HepG2 (cell line): ENCODE results near the gene HSDL1. TPM values are rescaled to one million over a fixed set of nuclear protein-coding genes. Genes with fewer than 3 reads are reported as not detected.
A peak's percentile ranks its signal among the peaks of the same experiment; 100 is the strongest.

Experiments used
- AGO2 ChIP-seq: fragments of 200-400 bp; formaldehyde crosslinking; optimal IDR thresholded peaks from 2 replicates; pipeline ENCODE3; 2017; ENCODE audit warnings: mild to moderate bottlenecking, low read depth, low read length, moderate library complexity
- CERS6 ChIP-seq: sonication (generic); formaldehyde crosslinking; IDR thresholded peaks from 2 replicates; pipeline ENCODE4 v1.5.0; 2020; ENCODE audit warnings: missing genetic modification reagents
- CREM ChIP-seq, 2 experiments: sonication (generic) in 1 of 2; formaldehyde crosslinking in 1 of 2; IDR thresholded peaks; 2 replicates each; pipeline versions ENCODE4 v1.4.0 to v1.6.1; 2016 to 2020; ENCODE audit warnings: antibody characterized with exemption in 1 of 2, mild to moderate bottlenecking in 1 of 2, missing genetic modification reagents in 1 of 2
- GABPB1 ChIP-seq: IDR thresholded peaks from 2 replicates; pipeline ENCODE4 v1.6.1; 2016; ENCODE audit warnings: mild to moderate bottlenecking, missing genetic modification reagents, moderate library complexity, missing compliant biosample characterization
- HIVEP1 ChIP-seq: sonication (generic); formaldehyde crosslinking; IDR thresholded peaks from 2 replicates; pipeline ENCODE4 v1.4.0; 2020; ENCODE audit warnings: mild to moderate bottlenecking, missing genetic modification reagents
- HNF4A ChIP-seq: sonication (generic); formaldehyde crosslinking; IDR thresholded peaks from 2 replicates; pipeline ENCODE4 v1.4.0; 2020; ENCODE audit warnings: missing genetic modification reagents
- IRF2 ChIP-seq: IDR thresholded peaks from 2 replicates; pipeline ENCODE4 v1.6.1; 2018; ENCODE audit warnings: missing genetic modification reagents, missing compliant biosample characterization
- ISX ChIP-seq: sonication (generic); formaldehyde crosslinking; conservative IDR thresholded peaks from 2 replicates; pipeline ENCODE4 v1.5.0; 2020; ENCODE audit warnings: missing genetic modification reagents
- KLF16 ChIP-seq, 2 experiments: sonication (generic) in 1 of 2; formaldehyde crosslinking in 1 of 2; IDR thresholded peaks; 2 replicates each; pipeline versions ENCODE4 v1.6.1 to v1.8.0; 2016 to 2023; ENCODE audit warnings: missing genetic modification reagents in 2 of 2, missing compliant biosample characterization in 1 of 2
- NCOA2 ChIP-seq: sonication (generic); formaldehyde crosslinking; IDR thresholded peaks from 2 replicates; pipeline ENCODE4 v1.8.0; 2022; ENCODE audit warnings: inconsistent platforms
- RXRA ChIP-seq: sonication (generic); formaldehyde crosslinking; IDR thresholded peaks from 2 replicates; pipeline ENCODE4 v1.5.1; 2020; ENCODE audit warnings: missing genetic modification reagents
- SNAPC4 ChIP-seq: sonication (generic); formaldehyde crosslinking; IDR thresholded peaks from 2 replicates; pipeline ENCODE4 v1.4.0; 2020; ENCODE audit warnings: mild to moderate bottlenecking, missing genetic modification reagents
- STAT5B ChIP-seq: sonication (generic); formaldehyde crosslinking; IDR thresholded peaks from 2 replicates; pipeline ENCODE4 v1.4.0; 2020; ENCODE audit warnings: missing genetic modification reagents
- TSC22D2 ChIP-seq: sonication (generic); formaldehyde crosslinking; IDR thresholded peaks from 2 replicates; pipeline ENCODE4 v1.5.1; 2020; ENCODE audit warnings: missing genetic modification reagents, mild to moderate bottlenecking, borderline replicate concordance
- YY1 ChIP-seq: IDR thresholded peaks from 2 replicates; pipeline ENCODE4 v1.6.1; 2011; ENCODE audit warnings: low read length, low read depth, moderate library complexity, mild to moderate bottlenecking; ENCODE audit not compliant: insufficient read depth, insufficient replicate concordance
- ZNF430 ChIP-seq: sonication (generic); formaldehyde crosslinking; IDR thresholded peaks from 2 replicates; pipeline ENCODE4 v1.9.0; 2021; ENCODE audit warnings: mild to moderate bottlenecking, missing genetic modification reagents
- ZNF614 ChIP-seq: IDR thresholded peaks from 2 replicates; pipeline ENCODE4 v1.6.1; 2018; ENCODE audit warnings: missing biosample characterization, missing genetic modification reagents, inconsistent platforms, borderline replicate concordance
- ZNF670 ChIP-seq: sonication (generic); formaldehyde crosslinking; IDR thresholded peaks from 2 replicates; pipeline ENCODE4 v1.8.0; 2022; ENCODE audit warnings: mild to moderate bottlenecking, missing genetic modification reagents, borderline replicate concordance
- ZNF687 ChIP-seq: sonication (generic); formaldehyde crosslinking; IDR thresholded peaks from 2 replicates; pipeline ENCODE4 v1.5.1; 2020; ENCODE audit warnings: mild to moderate bottlenecking, missing genetic modification reagents, moderate library complexity
- polyA plus RNA-seq, 8 experiments: library from polyadenylated mRNA; depleted of rRNA in 3 of 8; stranded (reverse) in 7 of 8; unstranded in 1 of 8; fragments of >200 nt; fragmentation: Illumina TruSeq in 4 of 8; extraction: Trizol in 4 of 8; gene quantifications; 2 replicates each; pipeline versions ENCODE4 v1.2.1 to v1.2.3, GENCODE V29; 2011 to 2016; ENCODE audit warnings: low read depth in 4 of 8, missing spikeins in 1 of 8, mixed read lengths in 1 of 8; ENCODE audit not compliant: insufficient read depth in 1 of 8
- total RNA-seq, 5 experiments: library from RNA; depleted of rRNA; stranded (reverse); fragments of >200 nt; fragmentation: Illumina TruSeq; extraction: Trizol; gene quantifications; 2 replicates each; pipeline ENCODE4 v1.2.3, GENCODE V29; 2016; ENCODE audit warnings: low read depth in 1 of 5

Gene HSDL1
- total and polyA plus RNA-seq, 2 of the 13 experiments (the other 11 are each of a cell fraction or from before 2014, with no cell fraction given) = 49.2 to 49.7 TPM

- TF ChIP-seq SNAPC4 (CRISPR knock-in tag) = peak; percentile 86
- peak; percentile 68 for TF ChIP-seq HIVEP1 (CRISPR knock-in tag)
- TF ChIP-seq ISX = peak; percentile 88; the same call in 1 of the 2 replicates
- TF ChIP-seq STAT5B (CRISPR knock-in tag) = peak; percentile 90; the same call in 1 of the 2 replicates
- peak; percentile 91 for TF ChIP-seq ZNF430 (CRISPR knock-in tag)
- peak; percentile 66 for TF ChIP-seq RXRA (CRISPR knock-in tag)
- TF ChIP-seq AGO2 = peak; percentile 53
- peak; percentile 83; the same call in 1 of the 2 replicates for TF ChIP-seq TSC22D2 (CRISPR knock-in tag)
- peak; percentile 83 for TF ChIP-seq IRF2
- peak; percentile 90 for TF ChIP-seq ZNF687 (CRISPR knock-in tag)
- peak; percentile 53 for TF ChIP-seq YY1
- TF ChIP-seq NCOA2 (CRISPR knock-in tag) = peak; percentile 43; the same call in 1 of the 2 replicates
- TF ChIP-seq HNF4A (CRISPR knock-in tag) = peak; percentile 73
- 0 out of 2 replicates have a peak, but pooled peaks have one; percentile 44 for TF ChIP-seq CERS6 (CRISPR knock-in tag)
- no peak for TF ChIP-seq ZNF670 (CRISPR knock-in tag)
- peak; percentile 94 for TF ChIP-seq ZNF614
- peak; percentile 100 for TF ChIP-seq GABPB1 (CRISPR knock-in tag)
- TF ChIP-seq KLF16 (CRISPR knock-in tag; IDR thresholded peaks at IDR 0.05) = peak in 1 of 2 experiments; percentile 97; a peak in 2 of 4 replicates
- peak; percentile 69; the same call in 1 of the 2 replicates for TF ChIP-seq CREM (IDR thresholded peaks at IDR 0.05)
- 0 out of 2 replicates have a peak, but pooled peaks have one; percentile 15 for TF ChIP-seq CREM (CRISPR knock-in tag; IDR thresholded peaks at IDR 0.05)
Observed at GRCh38 chr16:84186685-84187437, 41.9 kb upstream of the HSDL1 start, which contains the start of gene TAF1C (continued).
